GM19043 (cell line): ENCODE data around the gene MEIOC.
"Not testable (repeated sequence)": the region's sequence is repeated elsewhere in the genome, so short reads cannot be mapped to it uniquely, and the experiment has no call there.

Source experiments
- ATAC-seq: cut with Tn5 transposase; IDR thresholded peaks from one replicate; pipeline ENCODE4 v1.9.1; 2021; ENCODE audit warnings: low read depth; ENCODE audit not compliant: unreplicated experiment

The MEIOC gene

GRCh38 chr17:44646280-44646679, 10.0 kb upstream of the MEIOC start:
- no peak for ATAC-seq

GRCh38 chr17:44647736-44648135, 8.5 kb upstream of the MEIOC start:
- ATAC-seq = no peak

- ATAC-seq = no peak
Observed at GRCh38 chr17:44648963-44649362, 7.3 kb upstream of the MEIOC start.

- no peak for ATAC-seq
Observed at GRCh38 chr17:44651228-44651627, 5.0 kb upstream of the MEIOC start.

- no peak for ATAC-seq
Observed at GRCh38 chr17:44652727-44653126, 3.5 kb upstream of the MEIOC start.

GRCh38 chr17:44653384-44653783, 2.9 kb upstream of the MEIOC start:
- ATAC-seq = no peak

- ATAC-seq = no peak
Observed at GRCh38 chr17:44653954-44654353, 2.3 kb upstream of the MEIOC start.

- ATAC-seq = no peak
Observed at GRCh38 chr17:44661835-44662234, 5.6 kb downstream of the MEIOC start.

GRCh38 chr17:44663095-44663494, 6.8 kb downstream of the MEIOC start:
- no peak for ATAC-seq

- ATAC-seq = no peak
Observed at GRCh38 chr17:44664867-44665266, 8.6 kb downstream of the MEIOC start.

- ATAC-seq = no peak
Observed at GRCh38 chr17:44666006-44666405, 9.7 kb downstream of the MEIOC start.

- ATAC-seq = no peak
Observed at GRCh38 chr17:44672479-44673093, 16.3 kb downstream of the MEIOC start.

GRCh38 chr17:44673893-44674292, 17.6 kb downstream of the MEIOC start:
- no peak for ATAC-seq

GRCh38 chr17:44677136-44677535, 20.9 kb downstream of the MEIOC start:
- ATAC-seq = no peak

- ATAC-seq = not testable (repeated sequence)
Observed at GRCh38 chr17:44683303-44683702, 27.0 kb downstream of the MEIOC start.

GRCh38 chr17:44687756-44688155, 31.5 kb downstream of the MEIOC start:
- ATAC-seq = no peak

- no peak for ATAC-seq
Observed at GRCh38 chr17:44688200-44688599, 31.9 kb downstream of the MEIOC start.

- no peak for ATAC-seq
Observed at GRCh38 chr17:44688675-44689476, 32.6 kb downstream of the MEIOC start.

GRCh38 chr17:44689477-44690217, 33.4 kb downstream of the MEIOC start, which contains the start of gene CCDC43:
TSS of gene CCDC43 (minus strand) at chr17:44689776. CDS start at chr17:44689753, 23 bp downstream.
- peak; percentile 71 for ATAC-seq

- not testable (repeated sequence) for ATAC-seq
Observed at GRCh38 chr17:44690746-44691306, 34.6 kb downstream of the MEIOC start.

- ATAC-seq = no peak
Observed at GRCh38 chr17:44693609-44694008, 37.3 kb downstream of the MEIOC start.
